ENCODE results near the gene CRIP2.

DNA sequence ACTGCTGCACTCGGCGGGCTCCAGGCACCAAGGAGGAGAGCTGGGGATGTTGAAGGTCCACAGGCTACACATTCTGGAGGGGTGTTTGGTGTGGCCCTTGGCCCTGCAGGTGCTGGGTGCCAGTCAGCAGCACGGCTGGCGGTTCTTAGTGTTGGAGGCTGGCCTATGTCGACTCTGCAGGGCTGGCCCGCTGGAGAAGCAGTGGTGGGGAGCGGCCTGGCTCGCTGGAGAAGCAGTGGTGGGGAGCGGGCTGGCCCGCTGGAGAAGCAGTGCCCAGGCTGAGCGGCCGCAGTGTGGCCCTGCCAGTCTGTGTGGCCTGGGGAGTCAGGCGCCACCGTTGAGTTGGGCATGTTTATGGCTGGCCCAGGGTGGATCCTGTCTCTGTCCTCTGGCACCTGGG, 27.6 kb upstream of the CRIP2 start:
- TF ChIP-seq, protein P1, sequence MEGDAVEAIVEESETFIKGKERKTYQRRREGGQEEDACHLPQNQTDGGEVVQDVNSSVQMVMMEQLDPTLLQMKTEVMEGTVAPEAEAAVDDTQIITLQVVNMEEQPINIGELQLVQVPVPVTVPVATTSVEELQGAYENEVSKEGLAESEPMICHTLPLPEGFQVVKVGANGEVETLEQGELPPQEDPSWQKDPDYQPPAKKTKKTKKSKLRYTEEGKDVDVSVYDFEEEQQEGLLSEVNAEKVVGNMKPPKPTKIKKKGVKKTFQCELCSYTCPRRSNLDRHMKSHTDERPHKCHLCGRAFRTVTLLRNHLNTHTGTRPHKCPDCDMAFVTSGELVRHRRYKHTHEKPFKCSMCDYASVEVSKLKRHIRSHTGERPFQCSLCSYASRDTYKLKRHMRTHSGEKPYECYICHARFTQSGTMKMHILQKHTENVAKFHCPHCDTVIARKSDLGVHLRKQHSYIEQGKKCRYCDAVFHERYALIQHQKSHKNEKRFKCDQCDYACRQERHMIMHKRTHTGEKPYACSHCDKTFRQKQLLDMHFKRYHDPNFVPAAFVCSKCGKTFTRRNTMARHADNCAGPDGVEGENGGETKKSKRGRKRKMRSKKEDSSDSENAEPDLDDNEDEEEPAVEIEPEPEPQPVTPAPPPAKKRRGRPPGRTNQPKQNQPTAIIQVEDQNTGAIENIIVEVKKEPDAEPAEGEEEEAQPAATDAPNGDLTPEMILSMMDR (conservative IDR thresholded peaks at IDR 0.05; ENCODE audit: low read depth, low read length) = no peak
- TF ChIP-seq RCOR1 (IDR thresholded peaks at IDR 0.05; ENCODE audit: insufficient replicate concordance, low read length) = no peak
- no peak for TF ChIP-seq CHD1 (IDR thresholded peaks at IDR 0.05; ENCODE audit: low read depth, low read length)
- no peak for TF ChIP-seq RAD21 (IDR thresholded peaks at IDR 0.05; ENCODE audit: low read length)
- TF ChIP-seq RFX5 (IDR thresholded peaks at IDR 0.05; ENCODE audit: low read depth, low read length) = no peak
- TF ChIP-seq, protein P2, sequence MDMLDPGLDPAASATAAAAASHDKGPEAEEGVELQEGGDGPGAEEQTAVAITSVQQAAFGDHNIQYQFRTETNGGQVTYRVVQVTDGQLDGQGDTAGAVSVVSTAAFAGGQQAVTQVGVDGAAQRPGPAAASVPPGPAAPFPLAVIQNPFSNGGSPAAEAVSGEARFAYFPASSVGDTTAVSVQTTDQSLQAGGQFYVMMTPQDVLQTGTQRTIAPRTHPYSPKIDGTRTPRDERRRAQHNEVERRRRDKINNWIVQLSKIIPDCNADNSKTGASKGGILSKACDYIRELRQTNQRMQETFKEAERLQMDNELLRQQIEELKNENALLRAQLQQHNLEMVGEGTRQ (IDR thresholded peaks at IDR 0.05; ENCODE audit: low read depth, low read length) = no peak
- no peak for TF ChIP-seq SMC3 (IDR thresholded peaks at IDR 0.05; ENCODE audit: low read depth, low read length)
- TF ChIP-seq, protein P3, sequence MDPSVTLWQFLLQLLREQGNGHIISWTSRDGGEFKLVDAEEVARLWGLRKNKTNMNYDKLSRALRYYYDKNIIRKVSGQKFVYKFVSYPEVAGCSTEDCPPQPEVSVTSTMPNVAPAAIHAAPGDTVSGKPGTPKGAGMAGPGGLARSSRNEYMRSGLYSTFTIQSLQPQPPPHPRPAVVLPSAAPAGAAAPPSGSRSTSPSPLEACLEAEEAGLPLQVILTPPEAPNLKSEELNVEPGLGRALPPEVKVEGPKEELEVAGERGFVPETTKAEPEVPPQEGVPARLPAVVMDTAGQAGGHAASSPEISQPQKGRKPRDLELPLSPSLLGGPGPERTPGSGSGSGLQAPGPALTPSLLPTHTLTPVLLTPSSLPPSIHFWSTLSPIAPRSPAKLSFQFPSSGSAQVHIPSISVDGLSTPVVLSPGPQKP (IDR thresholded peaks at IDR 0.05; ENCODE audit: borderline replicate concordance, low read depth, low read length) = no peak
- no peak for TF ChIP-seq MAFK (IDR thresholded peaks at IDR 0.05; ENCODE audit: low read depth, low read length)
- no peak for TF ChIP-seq MXI1 (IDR thresholded peaks at IDR 0.05; ENCODE audit: borderline replicate concordance, low read depth, low read length)
- no peak for TF ChIP-seq POLR2A (IDR thresholded peaks at IDR 0.05; ENCODE audit: low read depth, low read length)
- no peak for TF ChIP-seq CEBPB (IDR thresholded peaks at IDR 0.05; ENCODE audit: low read depth, low read length)
